Caco-2 (cell line): ENCODE data around the gene PLCZ1. TPM values are rescaled to one million over a fixed set of nuclear protein-coding genes. Genes with fewer than 3 reads are reported as not detected.

Experiments used
- BruUV-seq: library from RNA; stranded (reverse); fragments of 400-500 nt; replicated peaks from 2 replicates; lab custom pipeline; 2021; lab: Mats Ljungman, UMichigan
- CTCF ChIA-PET: fragments of 300-600 bp; sonication (Branson Sonifier 250); formaldehyde crosslinking; loops from one replicate; lab custom pipeline; 2022; ENCODE audit warnings: antibody characterized with exemption; lab: Charles Lee
- POLR2A ChIA-PET: fragments of 300-600 bp; sonication (Branson Sonifier 250); formaldehyde crosslinking; loops from one replicate; lab custom pipeline; 2022; ENCODE audit warnings: antibody characterized with exemption; lab: Charles Lee
- DNase-seq, 2 experiments: peaks; one replicate each; pipeline versions ENCODE4 v3.0.0 to v3.0.0-alpha.2; 2020 to 2022
- H3K27me3 ChIP-seq: replicated peaks from 2 replicates; pipeline ENCODE4 v1.6.0; 2011; ENCODE audit warnings: low read length; ENCODE audit not compliant: control insufficient read depth, insufficient read depth
- H3K36me3 ChIP-seq: 2 replicates; pipeline ENCODE4 v1.5.1; 2011; ENCODE audit warnings: low read length; ENCODE audit not compliant: control insufficient read depth, insufficient read depth
- H3K4me1 ChIP-seq: fragments of 250-450 bp; sonication (Bioruptor Pico); 2 replicates; pipeline ENCODE4 v1.5.1; 2020; ENCODE audit warnings: mild to moderate bottlenecking
- H3K4me3 ChIP-seq: 2 replicates; pipeline ENCODE4 v1.5.1; 2011; ENCODE audit warnings: low read depth, mild to moderate bottlenecking, control low read depth, low read length
- H3K9me3 ChIP-seq: fragments of 250-450 bp; sonication (Bioruptor Pico); 2 replicates; pipeline ENCODE4 v1.5.1; 2020; ENCODE audit warnings: mild to moderate bottlenecking, moderate library complexity
- H3K27ac Mint-ChIP-seq: one replicate; pipeline ENCODE4 v1.8.0; 2022; ENCODE audit warnings: mixed read lengths; ENCODE audit not compliant: unreplicated experiment
- H3K27me3 Mint-ChIP-seq: one replicate; pipeline ENCODE4 v1.8.0; 2022; ENCODE audit warnings: mixed read lengths; ENCODE audit not compliant: insufficient read depth, unreplicated experiment
- H3K36me3 Mint-ChIP-seq: one replicate; pipeline ENCODE4 v1.8.0; 2022; ENCODE audit warnings: mild to moderate bottlenecking, mixed read lengths; ENCODE audit not compliant: insufficient read depth, unreplicated experiment
- H3K4me1 Mint-ChIP-seq: one replicate; pipeline ENCODE4 v1.8.0; 2022; ENCODE audit warnings: low read depth, mixed read lengths; ENCODE audit not compliant: unreplicated experiment
- H3K4me3 Mint-ChIP-seq: one replicate; pipeline ENCODE4 v1.8.0; 2022; ENCODE audit warnings: mild to moderate bottlenecking, moderate library complexity, mixed read lengths; ENCODE audit not compliant: unreplicated experiment
- H3K9me3 Mint-ChIP-seq: one replicate; pipeline ENCODE4 v1.8.0; 2022; ENCODE audit warnings: mixed read lengths; ENCODE audit not compliant: unreplicated experiment
- CTCF ChIP-seq, 2 experiments: fragments of 200-600 bp in 1 of 2; IDR thresholded peaks; 1 replicate in 1 of 2; 2 replicates in 1 of 2; pipeline versions ENCODE4 v1.5.1 to v1.8.0; 2011 to 2022; ENCODE audit warnings: antibody characterized with exemption in 1 of 2, control low read depth in 1 of 2, inconsistent platforms in 1 of 2, low read depth in 1 of 2, low read length in 1 of 2, mild to moderate bottlenecking in 1 of 2, moderate library complexity in 1 of 2; ENCODE audit not compliant: insufficient read depth in 1 of 2, severe bottlenecking in 1 of 2, unreplicated experiment in 1 of 2
- intact Hi-C: fragments of 100-400 bp; cut with micrococcal nuclease; formaldehyde crosslinking; loops from one replicate; pipeline ENCODE4 v1.10.0; 2022; ENCODE audit not compliant: unreplicated experiment
- total RNA-seq: library from RNA; stranded (reverse); gene quantifications from 2 replicates; pipeline ENCODE4 v1.2.3, GENCODE V29; 2022

Gene PLCZ1
- total RNA-seq, 1 experiment from 2014 or later = not detected

- TF ChIP-seq CTCF (IDR thresholded peaks at IDR 0.05; ENCODE audit: insufficient read depth in 1 of 2, low read depth in 1 of 2, low read length in 1 of 2, severe bottlenecking in 1 of 2, unreplicated experiment in 1 of 2) = no peak
- ChIA-PET POLR2A (no interaction called here), CTCF (no interaction called here)
- Histone ChIP-seq H3K36me3 (no peaks in the 10 kb centered on the region), H3K4me3 (no peak overlapping the region), H3K4me1 (peaks cover 4% of the 10 kb centered on the region; the same call in 1 of the 2 replicates), H3K9me3 (no peaks in the 10 kb centered on the region), H3K27me3 (no peaks in the 10 kb centered on the region)
- no TSS peak for BruUV-seq
- H3K4me1 Mint-ChIP-seq = no peaks in the 10 kb centered on the region
- no peaks in the 10 kb centered on the region for H3K36me3 Mint-ChIP-seq
- no peak for DNase-seq
- no peak overlapping the region for H3K27ac Mint-ChIP-seq
- peaks cover 7% of the 10 kb centered on the region for H3K27me3 Mint-ChIP-seq
- H3K9me3 Mint-ChIP-seq = no peaks in the 10 kb centered on the region
- no peak overlapping the region for H3K4me3 Mint-ChIP-seq
- intact Hi-C loops = no loop called here
Observed at GRCh38 chr12:18750085-18750484, 12.3 kb upstream of the PLCZ1 start.

GRCh38 chr12:18749386-18749957 is 11.7 kb upstream of the PLCZ1 start:
- H3K4me3 ChIP-seq = no peak overlapping the region
- Mint-ChIP-seq H3K9me3 (no peaks in the 10 kb centered on the region), H3K27ac (no peak overlapping the region), H3K4me1 (no peaks in the 10 kb centered on the region), H3K27me3 (peaks cover 4% of the 10 kb centered on the region), H3K4me3 (no peak overlapping the region), H3K36me3 (no peaks in the 10 kb centered on the region)
- no peak for TF ChIP-seq CTCF (IDR thresholded peaks at IDR 0.05; ENCODE audit: insufficient read depth in 1 of 2, low read depth in 1 of 2, low read length in 1 of 2, severe bottlenecking in 1 of 2, unreplicated experiment in 1 of 2)
- ChIA-PET CTCF (interaction anchor here (0.6 kb wide), 1 partner anchor 94 kb away, joined by 3 read pairs; no protein-coding TSS in a partner anchor), POLR2A (no interaction called here)
- peaks cover 4% of the 10 kb centered on the region; the same call in 1 of the 2 replicates for H3K4me1 ChIP-seq
- no peak for DNase-seq
- intact Hi-C loops = loop anchor here (5.0 kb wide), 1 partner anchor 317 kb away; no protein-coding TSS in a partner anchor
- no peaks in the 10 kb centered on the region for H3K36me3 ChIP-seq
- H3K9me3 ChIP-seq = no peaks in the 10 kb centered on the region
- no TSS peak for BruUV-seq
- H3K27me3 ChIP-seq = no peaks in the 10 kb centered on the region

GRCh38 chr12:18747895-18748294 is 10.1 kb upstream of the PLCZ1 start:
- CTCF ChIA-PET = no interaction called here
- intact Hi-C loops = loop anchor here (5.0 kb wide), 1 partner anchor 316 kb away; no protein-coding TSS in a partner anchor
- Mint-ChIP-seq H3K27me3 (peaks cover 4% of the 10 kb centered on the region), H3K27ac (no peak overlapping the region), H3K4me1 (no peaks in the 10 kb centered on the region), H3K36me3 (no peaks in the 10 kb centered on the region), H3K9me3 (no peaks in the 10 kb centered on the region), H3K4me3 (no peak overlapping the region)
- no TSS peak for BruUV-seq
- Histone ChIP-seq H3K4me1 (peaks cover 4% of the 10 kb centered on the region; the same call in 1 of the 2 replicates), H3K9me3 (no peaks in the 10 kb centered on the region), H3K4me3 (no peak overlapping the region), H3K27me3 (no peaks in the 10 kb centered on the region), H3K36me3 (no peaks in the 10 kb centered on the region)
- DNase-seq = no peak
- POLR2A ChIA-PET = no interaction called here
- TF ChIP-seq CTCF (IDR thresholded peaks at IDR 0.05; ENCODE audit: insufficient read depth in 1 of 2, low read depth in 1 of 2, low read length in 1 of 2, severe bottlenecking in 1 of 2, unreplicated experiment in 1 of 2) = no peak
